ENCODE measurements around the gene ARNT2. TPM values are rescaled to one million over a fixed set of nuclear protein-coding genes. Genes with fewer than 3 reads are reported as not detected.

ARNT2 gene
- total and polyA plus RNA-seq, 4 experiments from 2014 or later, result not detected

GRCh38 chr15:80531796-80532195, 127.6 kb downstream of the ARNT2 start:
- H3K36me3 Mint-ChIP-seq, result no peaks in the 10 kb centered on the region
- Histone ChIP-seq H3K4me3 (ENCODE audit: low read length in 2 of 2) (no peak overlapping the region), H3K4me1 (ENCODE audit: insufficient read depth, low read length) (no peaks in the 10 kb centered on the region), H3K36me3 (ENCODE audit: insufficient read depth, low read length) (no peaks in the 10 kb centered on the region), H3K27me3 (ENCODE audit: insufficient read depth, low read length) (no peaks in the 10 kb centered on the region), H3K27ac (ENCODE audit: low read depth, low read length) (no peak overlapping the region), H3K9me3 (ENCODE audit: control insufficient read depth in 1 of 2, low read length in 2 of 2) (no peaks in the 10 kb centered on the region)
- DNase-seq, result no peak
- H3K9me3 Mint-ChIP-seq, result peaks cover 0 to 11% (median 6%) of the 10 kb centered on the region in 8 donors
- H3K4me1 Mint-ChIP-seq, result no peaks in the 10 kb centered on the region
- no peak overlapping the region for H3K4me3 Mint-ChIP-seq
- POLR2A ChIA-PET (ENCODE audit: partially characterized antibody), result no interaction called here
- CTCF ChIA-PET (ENCODE audit: partially characterized antibody), result no interaction called here
- intact Hi-C loops (cut with micrococcal nuclease), result no loop called here
- H3K27ac Mint-ChIP-seq, result no peak overlapping the region
- peaks cover 21 to 32% of the 10 kb centered on the region in 2 donors for H3K27me3 Mint-ChIP-seq

DNA sequence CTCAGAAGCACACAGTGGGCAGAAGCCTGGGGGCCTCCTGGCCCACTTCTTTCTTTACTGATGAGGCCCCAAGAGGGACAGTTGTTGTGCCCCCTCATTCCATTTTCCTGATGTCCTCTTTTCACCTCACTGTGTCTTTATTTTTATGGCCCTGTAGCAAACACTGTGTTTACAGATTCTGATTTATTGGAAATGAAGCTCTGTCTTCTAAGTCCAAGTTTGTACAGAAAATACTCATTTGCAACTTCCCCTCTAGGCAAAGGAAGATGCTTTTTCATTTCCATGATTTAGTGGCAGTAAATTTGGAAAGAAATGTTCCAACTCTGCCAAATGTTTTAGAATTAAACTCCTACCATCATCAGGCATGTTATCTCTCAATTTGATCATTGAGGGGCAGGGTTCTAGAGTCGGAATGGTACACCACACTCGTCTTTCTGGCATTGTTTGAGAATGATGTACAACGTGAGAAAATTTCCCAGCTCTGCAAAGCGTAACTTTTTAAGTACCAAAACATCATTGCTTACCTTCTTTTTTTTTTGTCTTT, 129.7 kb downstream of the ARNT2 start:
- H3K27ac Mint-ChIP-seq, result no peak overlapping the region
- H3K9me3 ChIP-seq (ENCODE audit: control insufficient read depth in 1 of 2, low read length in 2 of 2), result no peaks in the 10 kb centered on the region
- no peaks in the 10 kb centered on the region for H3K27me3 ChIP-seq (ENCODE audit: insufficient read depth, low read length)
- no peaks in the 10 kb centered on the region for H3K4me1 ChIP-seq (ENCODE audit: insufficient read depth, low read length)
- H3K9me3 Mint-ChIP-seq, result peaks cover 0 to 11% (median 6%) of the 10 kb centered on the region in 8 donors
- H3K4me3 ChIP-seq (ENCODE audit: low read length in 2 of 2), result no peak overlapping the region
- intact Hi-C loops (cut with micrococcal nuclease), result no loop called here
- H3K36me3 ChIP-seq (ENCODE audit: insufficient read depth, low read length), result no peaks in the 10 kb centered on the region
- H3K36me3 Mint-ChIP-seq, result no peaks in the 10 kb centered on the region
- no peak for DNase-seq
- H3K4me1 Mint-ChIP-seq, result no peaks in the 10 kb centered on the region
- no peak overlapping the region for H3K27ac ChIP-seq (ENCODE audit: low read depth, low read length)
- H3K4me3 Mint-ChIP-seq, result no peak overlapping the region
- ChIA-PET CTCF (ENCODE audit: partially characterized antibody) (no interaction called here), POLR2A (ENCODE audit: partially characterized antibody) (no interaction called here)
- H3K27me3 Mint-ChIP-seq, result peaks cover 17 to 35% of the 10 kb centered on the region in 2 donors

- Histone ChIP-seq H3K27me3 (ENCODE audit: insufficient read depth, low read length) (no peaks in the 10 kb centered on the region), H3K4me3 (ENCODE audit: low read length in 2 of 2) (no peak overlapping the region), H3K36me3 (ENCODE audit: insufficient read depth, low read length) (no peaks in the 10 kb centered on the region), H3K9me3 (ENCODE audit: control insufficient read depth in 1 of 2, low read length in 2 of 2) (no peaks in the 10 kb centered on the region), H3K27ac (ENCODE audit: low read depth, low read length) (no peak overlapping the region), H3K4me1 (ENCODE audit: insufficient read depth, low read length) (no peaks in the 10 kb centered on the region)
- Mint-ChIP-seq H3K4me3 (no peak overlapping the region), H3K9me3 (peaks cover 0 to 11% (median 6%) of the 10 kb centered on the region in 8 donors), H3K27ac (no peak overlapping the region), H3K27me3 (peaks cover 19 to 31% of the 10 kb centered on the region in 2 donors), H3K36me3 (no peaks in the 10 kb centered on the region), H3K4me1 (no peaks in the 10 kb centered on the region)
- ChIA-PET POLR2A (ENCODE audit: partially characterized antibody) (no interaction called here), CTCF (ENCODE audit: partially characterized antibody) (interaction anchor here (0.6 kb wide), 1 partner anchor 205 kb away, joined by 3 read pairs; no protein-coding TSS in a partner anchor)
- intact Hi-C loops (cut with micrococcal nuclease), result no loop called here
- DNase-seq, result no peak
These were observed 132.0 kb downstream of the ARNT2 start for GRCh38 chr15:80536231-80536630.

- ChIA-PET CTCF (ENCODE audit: partially characterized antibody) (interaction anchor here (0.6 kb wide), 1 partner anchor 204 kb away, joined by 3 read pairs; no protein-coding TSS in a partner anchor), POLR2A (ENCODE audit: partially characterized antibody) (no interaction called here)
- no peaks in the 10 kb centered on the region for H3K27me3 ChIP-seq (ENCODE audit: insufficient read depth, low read length)
- intact Hi-C loops (cut with micrococcal nuclease), result no loop called here
- no peaks in the 10 kb centered on the region for H3K36me3 Mint-ChIP-seq
- no peaks in the 10 kb centered on the region for H3K9me3 ChIP-seq (ENCODE audit: control insufficient read depth in 1 of 2, low read length in 2 of 2)
- no peaks in the 10 kb centered on the region for H3K4me1 ChIP-seq (ENCODE audit: insufficient read depth, low read length)
- no peaks in the 10 kb centered on the region for H3K36me3 ChIP-seq (ENCODE audit: insufficient read depth, low read length)
- no peak overlapping the region for H3K27ac ChIP-seq (ENCODE audit: low read depth, low read length)
- H3K27ac Mint-ChIP-seq, result no peak overlapping the region
- no peak overlapping the region for H3K4me3 Mint-ChIP-seq
- no peaks in the 10 kb centered on the region for H3K4me1 Mint-ChIP-seq
- no peak overlapping the region for H3K4me3 ChIP-seq (ENCODE audit: low read length in 2 of 2)
- H3K27me3 Mint-ChIP-seq, result peaks cover 16 to 28% of the 10 kb centered on the region in 2 donors
- peaks cover 0 to 9% (median 6%) of the 10 kb centered on the region in 8 donors for H3K9me3 Mint-ChIP-seq
- DNase-seq, result no peak
These were observed 132.5 kb downstream of the ARNT2 start for GRCh38 chr15:80536716-80537115.

GRCh38 chr15:80545078-80545477, 140.9 kb downstream of the ARNT2 start:
- H3K36me3 Mint-ChIP-seq, result no peaks in the 10 kb centered on the region
- Histone ChIP-seq H3K27me3 (ENCODE audit: insufficient read depth, low read length) (no peaks in the 10 kb centered on the region), H3K27ac (ENCODE audit: low read depth, low read length) (no peak overlapping the region), H3K9me3 (ENCODE audit: control insufficient read depth in 1 of 2, low read length in 2 of 2) (no peaks in the 10 kb centered on the region), H3K36me3 (ENCODE audit: insufficient read depth, low read length) (no peaks in the 10 kb centered on the region), H3K4me3 (ENCODE audit: low read length in 2 of 2) (no peak overlapping the region), H3K4me1 (ENCODE audit: insufficient read depth, low read length) (no peaks in the 10 kb centered on the region)
- no peak for DNase-seq
- CTCF ChIA-PET (ENCODE audit: partially characterized antibody), result no interaction called here
- intact Hi-C loops (cut with micrococcal nuclease), result no loop called here
- H3K4me3 Mint-ChIP-seq, result no peak overlapping the region
- no peaks in the 10 kb centered on the region for H3K4me1 Mint-ChIP-seq
- peaks cover 13 to 16% of the 10 kb centered on the region in 2 donors for H3K27me3 Mint-ChIP-seq
- peaks cover 0 to 7% (median 4%) of the 10 kb centered on the region in 8 donors for H3K9me3 Mint-ChIP-seq
- H3K27ac Mint-ChIP-seq, result no peak overlapping the region
- POLR2A ChIA-PET (ENCODE audit: partially characterized antibody), result no interaction called here

GRCh38 chr15:80547264-80547663, 143.1 kb downstream of the ARNT2 start:
- POLR2A ChIA-PET (ENCODE audit: partially characterized antibody), result no interaction called here
- H3K27me3 Mint-ChIP-seq, result peaks cover 17% of the 10 kb centered on the region in 2 donors

DNA sequence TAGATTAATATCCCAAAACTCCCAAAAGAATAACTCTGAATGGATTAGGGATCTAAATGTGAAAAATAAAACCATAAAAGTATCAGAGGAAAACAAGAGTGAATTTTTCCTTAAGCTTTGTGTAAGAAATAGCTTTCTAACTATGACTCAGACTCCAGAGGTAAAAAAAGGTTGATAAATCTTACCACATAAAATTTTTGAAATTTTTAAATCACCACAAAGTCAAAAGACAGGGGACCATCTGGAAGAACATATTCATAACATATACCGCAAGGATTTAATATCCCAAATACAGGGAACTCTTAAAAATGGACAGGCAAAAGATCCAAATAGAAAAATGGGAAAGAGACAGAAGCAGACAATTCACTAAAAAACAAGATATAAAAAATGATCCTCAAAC, 145.0 kb downstream of the ARNT2 start:
- Histone ChIP-seq H3K4me1 (ENCODE audit: insufficient read depth, low read length) (no peaks in the 10 kb centered on the region), H3K36me3 (ENCODE audit: insufficient read depth, low read length) (no peaks in the 10 kb centered on the region), H3K27me3 (ENCODE audit: insufficient read depth, low read length) (no peaks in the 10 kb centered on the region), H3K27ac (ENCODE audit: low read depth, low read length) (no peak overlapping the region), H3K4me3 (ENCODE audit: low read length in 2 of 2) (no peak overlapping the region), H3K9me3 (ENCODE audit: control insufficient read depth in 1 of 2, low read length in 2 of 2) (no peaks in the 10 kb centered on the region)
- H3K9me3 Mint-ChIP-seq, result peaks cover 0 to 6% (median under 1%) of the 10 kb centered on the region in 8 donors
- no peaks in the 10 kb centered on the region for H3K36me3 Mint-ChIP-seq
- CTCF ChIA-PET (ENCODE audit: partially characterized antibody), result no interaction called here
- POLR2A ChIA-PET (ENCODE audit: partially characterized antibody), result no interaction called here
- intact Hi-C loops (cut with micrococcal nuclease), result no loop called here
- no peaks in the 10 kb centered on the region for H3K4me1 Mint-ChIP-seq
- peaks cover 20% of the 10 kb centered on the region in 2 donors for H3K27me3 Mint-ChIP-seq
- no peak overlapping the region for H3K4me3 Mint-ChIP-seq
- no peak for DNase-seq
- H3K27ac Mint-ChIP-seq, result no peak overlapping the region

More at GRCh38 chr15:80547264-80547663, 143.1 kb downstream of the ARNT2 start:
- no peaks in the 10 kb centered on the region for H3K9me3 ChIP-seq (ENCODE audit: control insufficient read depth in 1 of 2, low read length in 2 of 2)
- no peaks in the 10 kb centered on the region for H3K36me3 Mint-ChIP-seq
- no peak overlapping the region for H3K4me3 ChIP-seq (ENCODE audit: low read length in 2 of 2)
- intact Hi-C loops (cut with micrococcal nuclease), result no loop called here
- H3K4me3 Mint-ChIP-seq, result no peak overlapping the region
- DNase-seq, result no peak
- no peaks in the 10 kb centered on the region for H3K36me3 ChIP-seq (ENCODE audit: insufficient read depth, low read length)
- no peak overlapping the region for H3K27ac ChIP-seq (ENCODE audit: low read depth, low read length)
- no peaks in the 10 kb centered on the region for H3K27me3 ChIP-seq (ENCODE audit: insufficient read depth, low read length)
- H3K9me3 Mint-ChIP-seq, result peaks cover 0 to 7% (median 3%) of the 10 kb centered on the region in 8 donors
- no peaks in the 10 kb centered on the region for H3K4me1 ChIP-seq (ENCODE audit: insufficient read depth, low read length)
- CTCF ChIA-PET (ENCODE audit: partially characterized antibody), result no interaction called here
- H3K4me1 Mint-ChIP-seq, result no peaks in the 10 kb centered on the region
- H3K27ac Mint-ChIP-seq, result no peak overlapping the region
